Rectal smooth muscle tissue (tissue), 1 donor: ENCODE results near the gene GARIN5A.
A peak's percentile ranks its signal among the peaks of the same experiment; 100 is the strongest.
"Not testable (repeated sequence)": the region's sequence is repeated elsewhere in the genome, so short reads cannot be mapped to it uniquely, and the experiment has no call there.

ENCODE experiments used
- H3K27ac ChIP-seq: one replicate; pipeline ENCODE4 v1.7.0; 2013; ENCODE audit warnings: low read depth, low read length, inconsistent platforms
- H3K27me3 ChIP-seq: one replicate; pipeline ENCODE4 v1.7.0; 2013; ENCODE audit warnings: low read length; ENCODE audit not compliant: control insufficient read depth, insufficient read depth
- H3K36me3 ChIP-seq: one replicate; pipeline ENCODE4 v1.7.0; 2013; ENCODE audit warnings: low read length; ENCODE audit not compliant: control insufficient read depth, insufficient read depth
- H3K4me1 ChIP-seq: one replicate; pipeline ENCODE4 v1.7.0; 2013; ENCODE audit warnings: low read length; ENCODE audit not compliant: control insufficient read depth, insufficient read depth
- H3K4me3 ChIP-seq: one replicate; pipeline ENCODE4 v1.7.0; 2013; ENCODE audit warnings: low read length
- H3K9ac ChIP-seq: one replicate; pipeline ENCODE4 v1.7.0; 2013; ENCODE audit warnings: low read length

GARIN5A gene

DNA sequence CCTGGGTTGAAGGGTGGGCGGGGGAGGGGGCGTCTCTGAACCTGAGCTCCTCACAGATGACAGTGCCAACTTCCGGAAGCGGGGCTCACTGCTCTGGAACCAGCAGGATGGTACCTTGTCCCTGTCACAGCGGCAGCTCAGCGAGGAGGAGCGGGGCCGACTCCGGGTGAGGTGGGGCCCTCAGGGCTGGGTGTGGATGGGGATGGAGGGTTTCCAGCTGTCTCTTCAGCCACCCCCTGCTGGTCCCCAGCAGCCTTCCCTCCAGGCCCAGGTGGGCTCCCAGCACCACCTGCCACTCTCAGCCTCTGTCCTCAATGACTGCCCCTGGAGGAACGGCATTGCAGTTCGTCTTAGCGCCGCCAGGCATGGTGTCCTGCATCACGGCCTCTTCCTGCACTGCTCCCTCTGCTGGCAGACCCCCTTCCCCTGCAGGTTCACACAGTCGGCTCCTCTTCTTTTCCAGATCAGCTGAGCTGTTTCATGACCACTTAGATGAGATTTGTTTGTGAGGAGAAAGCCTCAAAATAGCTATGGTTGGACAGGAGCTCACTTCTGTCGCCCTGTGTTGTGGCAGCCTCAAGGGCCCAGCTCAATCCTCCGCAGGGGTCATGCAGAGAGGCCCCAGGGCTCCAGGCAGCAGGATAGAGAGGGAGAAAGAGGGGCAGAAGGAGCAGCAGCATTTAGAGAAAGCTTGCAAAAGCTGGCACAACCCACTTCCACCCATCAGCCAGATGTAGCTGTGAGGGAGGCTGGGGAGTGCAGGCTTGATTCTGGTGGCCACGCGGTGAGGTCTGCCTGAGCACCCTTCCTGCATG, 2.5 kb upstream of the GARIN5A start:
- H3K27me3 ChIP-seq: no peaks in the 10 kb centered on the region
- no peak overlapping the region for H3K4me3 ChIP-seq
- no peak overlapping the region for H3K27ac ChIP-seq
- peaks cover 4% of the 10 kb centered on the region for H3K4me1 ChIP-seq
- peaks cover 13% of the 10 kb centered on the region for H3K36me3 ChIP-seq
- H3K9ac ChIP-seq: no peak overlapping the region

DNA sequence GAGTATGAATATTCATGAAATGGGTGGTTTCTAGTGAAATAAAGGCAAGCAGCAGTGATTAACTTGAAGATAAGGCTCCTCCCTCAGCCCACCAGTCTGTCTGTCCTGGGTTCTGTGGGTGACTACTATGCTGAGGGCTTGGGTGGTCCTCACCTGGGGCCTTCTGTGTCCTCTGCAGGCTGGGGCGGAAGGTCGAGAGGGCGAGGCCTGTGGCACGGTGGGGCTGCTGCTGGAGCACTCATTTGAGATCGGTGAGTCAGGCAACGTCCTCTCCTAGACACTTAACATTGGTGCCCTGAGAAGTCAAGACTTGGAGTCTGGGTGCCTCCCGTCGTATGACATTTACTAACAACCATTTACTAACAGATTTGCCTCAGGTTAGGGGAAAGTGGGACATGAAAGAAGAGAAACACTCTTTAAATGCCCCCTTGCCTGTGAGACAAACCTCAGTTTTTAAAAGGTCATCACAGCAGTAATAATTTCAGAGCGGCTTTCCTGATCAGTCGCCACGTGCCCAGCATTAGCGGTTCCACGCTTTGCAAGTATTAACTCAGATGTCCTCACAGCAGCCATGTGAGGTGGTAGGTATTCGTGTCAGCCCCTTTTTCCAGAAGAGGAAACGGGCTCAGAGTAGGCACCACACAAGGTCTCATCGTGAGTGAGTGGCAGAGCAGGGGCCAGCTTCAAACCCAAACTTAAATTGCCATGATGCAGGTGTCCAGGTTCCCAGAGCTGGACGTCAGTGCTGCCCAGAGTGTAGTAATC, 1.3 kb upstream of the GARIN5A start:
- Histone ChIP-seq H3K4me3 (peak overlapping the region; percentile 74), H3K27me3 (no peaks in the 10 kb centered on the region), H3K27ac (no peak overlapping the region), H3K4me1 (peaks cover 4% of the 10 kb centered on the region), H3K36me3 (peaks cover 13% of the 10 kb centered on the region), H3K9ac (no peak overlapping the region)

DNA sequence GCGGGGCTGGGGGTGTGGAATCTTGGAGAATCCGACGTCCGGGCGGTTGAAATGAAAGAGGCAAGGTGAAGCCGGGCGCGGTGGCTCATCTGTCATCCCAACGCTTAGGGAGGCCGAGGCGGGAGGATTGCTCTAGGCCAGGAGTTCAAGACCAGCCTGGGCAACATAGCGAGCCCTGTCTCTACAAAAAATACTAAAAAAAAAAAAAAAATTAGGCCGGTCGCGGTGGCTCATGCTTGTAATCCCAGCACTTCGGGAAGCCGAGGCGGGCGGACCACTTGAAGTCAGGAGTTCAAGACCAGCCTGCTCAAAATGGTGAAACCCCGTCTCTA, 225 bp upstream of the GARIN5A start:
- Histone ChIP-seq H3K9ac (no peak overlapping the region), H3K36me3 (peaks cover 7% of the 10 kb centered on the region), H3K27me3 (no peaks in the 10 kb centered on the region), H3K27ac (peak overlapping the region; percentile 38), H3K4me3 (peak overlapping the region; percentile 74), H3K4me1 (peaks cover 4% of the 10 kb centered on the region)

DNA sequence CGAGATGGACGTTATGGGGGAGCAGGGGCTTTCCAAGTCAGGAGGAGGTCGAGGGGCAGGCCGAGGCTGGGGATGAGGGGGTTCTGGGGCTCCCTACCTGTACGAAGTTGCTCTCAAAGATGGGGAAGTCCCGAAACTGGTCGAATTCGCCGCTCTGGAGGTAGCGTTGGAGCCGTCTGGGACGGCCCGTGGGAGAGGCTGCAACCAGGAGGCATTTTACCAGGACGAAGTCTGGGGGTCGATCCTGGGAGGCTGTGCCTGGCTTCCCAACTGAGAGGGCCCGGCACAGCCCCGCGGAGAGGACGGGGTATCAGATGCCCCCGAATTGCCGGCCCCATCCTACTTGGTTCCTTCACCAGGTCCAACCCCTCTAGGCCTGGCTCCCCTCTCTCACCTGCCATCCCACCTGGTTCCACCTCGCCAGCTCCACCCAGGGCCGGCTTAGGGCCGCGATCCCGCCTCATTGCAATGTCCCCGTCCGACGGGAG, 868 bp downstream of the GARIN5A start:
- Histone ChIP-seq H3K4me1 (peaks cover 4% of the 10 kb centered on the region), H3K9ac (no peak overlapping the region), H3K4me3 (peak overlapping the region; percentile 74), H3K27me3 (no peaks in the 10 kb centered on the region), H3K27ac (no peak overlapping the region), H3K36me3 (peaks cover 7% of the 10 kb centered on the region)

DNA sequence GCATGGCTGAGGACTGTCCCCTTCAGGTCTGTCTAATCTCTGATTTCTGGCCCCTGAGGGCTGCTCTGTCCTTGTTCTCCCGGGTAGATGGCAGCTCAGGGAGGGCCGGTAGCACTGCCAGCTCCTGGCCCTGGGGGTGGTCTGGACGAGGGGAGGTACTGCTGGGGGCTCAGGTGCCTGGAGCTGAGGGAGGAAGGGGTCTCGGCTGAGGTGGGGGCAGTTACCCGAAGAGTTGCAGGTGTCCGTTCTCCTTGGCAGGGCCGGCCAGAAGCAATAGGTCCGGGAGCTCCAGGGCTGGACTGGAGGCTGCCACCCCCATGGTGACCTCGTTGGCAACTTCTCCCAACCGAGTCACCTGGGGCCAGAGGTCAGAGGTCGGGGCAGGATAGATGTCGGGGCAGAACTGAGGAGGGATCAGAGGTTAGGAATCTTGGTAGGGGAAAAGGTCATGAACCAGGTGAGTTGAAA, 1.5 kb downstream of the GARIN5A start:
- H3K27ac ChIP-seq: no peak overlapping the region
- no peak overlapping the region for H3K9ac ChIP-seq
- H3K4me3 ChIP-seq: no peak overlapping the region
- H3K4me1 ChIP-seq: peaks cover 4% of the 10 kb centered on the region
- H3K27me3 ChIP-seq: no peaks in the 10 kb centered on the region
- H3K36me3 ChIP-seq: peaks cover 6% of the 10 kb centered on the region

DNA sequence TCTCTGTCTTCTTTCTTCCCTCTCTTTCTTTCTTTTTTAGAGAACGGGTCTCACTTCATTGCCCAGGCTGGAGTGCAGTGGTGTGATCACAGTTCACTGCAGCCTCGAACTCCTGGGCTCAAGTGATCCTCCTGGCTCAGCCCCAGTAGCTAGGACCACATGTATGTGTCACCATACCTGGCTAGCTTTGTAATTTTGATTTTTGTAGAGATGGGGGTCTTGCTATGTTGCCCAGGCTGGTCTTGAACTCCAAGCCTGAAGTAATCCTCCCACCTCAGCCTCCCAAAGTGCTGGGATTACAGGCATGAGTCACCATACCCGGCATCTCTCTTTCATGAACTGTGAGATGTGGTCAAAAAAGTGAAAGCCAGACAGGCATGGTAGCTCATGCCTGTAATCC, 3.3 kb downstream of the GARIN5A start:
- not testable (repeated sequence) for H3K4me3 ChIP-seq, H3K9ac ChIP-seq, H3K4me1 ChIP-seq, H3K27me3 ChIP-seq, H3K36me3 ChIP-seq, H3K27ac ChIP-seq

DNA sequence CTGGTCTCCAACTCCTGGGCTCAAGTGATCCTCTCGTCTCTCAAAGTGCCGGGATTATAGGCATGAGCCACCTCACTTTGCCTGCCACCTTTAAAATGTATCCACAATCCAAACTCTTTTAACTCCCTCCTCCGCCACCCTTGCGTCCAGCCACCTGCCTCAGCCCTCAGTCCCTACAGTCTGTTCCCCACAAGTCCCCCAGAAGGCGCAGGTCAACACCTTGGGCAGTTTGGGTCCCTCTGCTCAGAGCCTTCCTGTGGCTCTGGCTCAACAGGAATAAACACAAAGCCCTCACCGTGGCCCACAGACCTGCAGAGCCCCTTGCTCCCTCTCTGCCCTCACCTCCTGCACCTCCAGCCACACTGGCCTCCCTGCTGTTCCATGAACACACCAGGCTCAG, 7.8 kb downstream of the GARIN5A start:
- Histone ChIP-seq H3K9ac (no peak overlapping the region), H3K4me1 (no peaks in the 10 kb centered on the region), H3K36me3 (no peaks in the 10 kb centered on the region), H3K27ac (no peak overlapping the region), H3K4me3 (no peak overlapping the region), H3K27me3 (peaks cover 2% of the 10 kb centered on the region)

DNA sequence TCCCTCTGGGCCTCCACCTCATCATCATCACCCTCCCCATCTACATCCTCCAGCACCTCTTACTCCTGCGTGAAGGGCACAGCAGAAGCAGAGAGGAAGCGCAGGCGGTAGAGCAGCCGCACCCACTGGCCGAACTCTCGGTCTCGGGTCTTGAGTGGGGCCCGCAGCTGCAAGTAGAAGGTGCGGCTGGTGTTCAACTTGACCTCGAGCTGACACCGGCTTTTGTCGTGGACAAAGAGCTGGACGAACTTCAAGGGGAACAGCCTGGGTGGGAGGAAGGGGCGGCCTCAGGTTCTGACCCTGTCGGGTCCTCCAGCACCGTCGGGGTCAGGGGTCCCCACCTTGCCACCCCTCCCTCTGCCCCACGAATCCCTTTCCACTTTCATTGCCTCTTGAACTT, 9.1 kb downstream of the GARIN5A start:
- Histone ChIP-seq H3K27ac (no peak overlapping the region), H3K4me3 (no peak overlapping the region), H3K36me3 (no peaks in the 10 kb centered on the region), H3K9ac (no peak overlapping the region), H3K4me1 (no peaks in the 10 kb centered on the region), H3K27me3 (peaks cover 2% of the 10 kb centered on the region)

DNA sequence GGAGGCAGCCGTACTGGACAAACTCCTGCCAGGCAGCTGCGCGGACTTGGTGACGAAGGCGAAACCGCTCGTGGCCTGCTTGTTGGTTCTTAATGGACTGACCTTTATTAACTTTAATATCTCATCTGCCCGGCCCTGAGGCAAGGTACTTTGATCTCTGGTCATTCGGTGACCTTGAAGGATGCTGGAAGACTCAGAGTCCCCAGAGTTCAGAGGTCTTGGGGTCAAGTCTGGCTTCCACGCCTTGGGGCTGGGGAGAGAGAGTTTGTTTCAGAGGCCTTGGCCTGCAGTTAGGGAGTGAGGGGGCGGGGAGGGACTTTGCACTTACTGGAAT, 10.0 kb downstream of the GARIN5A start:
- no peaks in the 10 kb centered on the region for H3K4me1 ChIP-seq
- H3K9ac ChIP-seq: no peak overlapping the region
- no peak overlapping the region for H3K4me3 ChIP-seq
- H3K27me3 ChIP-seq: peaks cover 2% of the 10 kb centered on the region
- no peaks in the 10 kb centered on the region for H3K36me3 ChIP-seq
- H3K27ac ChIP-seq: no peak overlapping the region

DNA sequence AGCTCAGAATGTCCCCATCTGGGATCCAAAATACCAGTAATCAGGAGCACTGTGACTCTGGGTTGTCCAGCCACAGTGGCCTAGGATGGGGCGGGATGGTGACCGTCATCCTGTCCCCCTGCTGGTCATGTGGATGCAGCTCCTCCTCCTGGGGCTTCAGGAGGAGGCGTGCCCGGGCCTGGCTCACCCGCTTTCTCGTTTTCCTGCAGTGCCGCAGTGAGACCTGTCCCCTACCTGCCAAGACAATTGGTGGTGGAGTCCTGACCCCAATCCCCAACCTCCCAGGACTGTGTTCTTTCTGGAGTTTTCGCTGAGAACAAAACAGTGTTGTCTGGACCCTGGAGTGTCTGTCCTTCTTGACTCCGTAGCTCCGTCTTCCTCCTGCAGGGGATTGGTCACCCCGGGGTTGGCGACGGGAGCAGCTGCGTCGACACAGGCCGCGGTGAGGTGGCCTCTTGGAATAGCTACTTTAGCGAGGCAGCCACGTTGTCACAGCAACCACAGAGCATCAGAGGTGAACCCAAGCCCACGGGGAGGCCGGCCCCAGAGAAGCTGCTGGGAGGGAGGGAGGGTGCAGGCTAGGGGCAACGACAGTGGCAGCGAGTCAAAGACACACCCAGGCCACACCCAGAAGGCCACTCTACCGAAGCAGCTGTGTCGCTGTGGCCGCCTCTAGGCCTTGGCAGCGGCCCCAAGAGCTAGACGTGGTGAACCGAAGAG, 10.5 kb downstream of the GARIN5A start:
- Histone ChIP-seq H3K4me3 (no peak overlapping the region), H3K27me3 (peaks cover 5% of the 10 kb centered on the region), H3K36me3 (no peaks in the 10 kb centered on the region), H3K9ac (no peak overlapping the region), H3K27ac (no peak overlapping the region), H3K4me1 (no peaks in the 10 kb centered on the region)

DNA sequence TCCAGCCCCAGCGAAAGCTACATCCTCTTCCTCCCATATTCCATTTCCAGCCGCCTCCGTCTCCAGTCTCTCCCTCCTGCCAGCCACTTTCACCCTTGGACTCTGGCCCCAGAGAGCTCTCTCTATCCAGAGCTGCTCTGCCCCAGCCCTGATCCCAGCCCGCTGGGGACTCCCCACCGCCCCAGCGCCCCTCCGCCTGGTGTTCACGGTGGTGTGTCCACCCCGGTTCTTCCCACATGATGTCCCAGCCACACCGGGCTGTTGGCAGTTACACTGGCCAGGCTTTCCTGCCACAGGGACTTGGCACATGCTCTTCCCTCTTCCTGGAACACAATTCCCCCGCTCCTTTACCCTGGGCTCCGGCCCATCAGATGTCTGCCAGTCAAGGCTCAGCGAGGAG, 11.6 kb downstream of the GARIN5A start:
- Histone ChIP-seq H3K4me3 (no peak overlapping the region), H3K27ac (no peak overlapping the region), H3K4me1 (no peaks in the 10 kb centered on the region), H3K36me3 (no peaks in the 10 kb centered on the region), H3K27me3 (peaks cover 8% of the 10 kb centered on the region), H3K9ac (no peak overlapping the region)

DNA sequence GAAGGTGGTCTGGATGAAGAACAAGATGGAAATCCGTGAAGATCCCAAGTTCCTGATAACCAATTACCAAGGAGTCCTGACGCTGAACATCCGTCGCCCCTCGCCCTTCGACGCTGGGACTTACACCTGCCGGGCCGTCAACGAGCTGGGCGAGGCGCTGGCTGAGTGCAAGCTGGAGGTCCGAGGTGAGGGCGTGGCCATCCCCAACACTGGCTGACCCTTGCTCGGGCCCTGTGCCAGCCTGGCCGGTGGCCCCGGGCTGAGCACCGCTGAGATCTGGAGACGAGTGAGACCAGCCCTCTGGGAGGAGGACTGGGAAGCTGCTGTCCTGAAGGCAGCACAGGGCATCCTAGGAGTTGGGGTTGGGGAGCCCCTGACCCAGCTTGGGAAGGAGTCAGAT, 12.3 kb downstream of the GARIN5A start:
- Histone ChIP-seq H3K9ac (no peak overlapping the region), H3K27me3 (peaks cover 8% of the 10 kb centered on the region), H3K36me3 (no peaks in the 10 kb centered on the region), H3K4me3 (no peak overlapping the region), H3K4me1 (no peaks in the 10 kb centered on the region), H3K27ac (no peak overlapping the region)
